ENCODE measurements around the gene IGFL1.
"Not testable (repeated sequence)": the region's sequence is repeated elsewhere in the genome, so short reads cannot be mapped to it uniquely, and the experiment has no call there.

Gene IGFL1

DNA sequence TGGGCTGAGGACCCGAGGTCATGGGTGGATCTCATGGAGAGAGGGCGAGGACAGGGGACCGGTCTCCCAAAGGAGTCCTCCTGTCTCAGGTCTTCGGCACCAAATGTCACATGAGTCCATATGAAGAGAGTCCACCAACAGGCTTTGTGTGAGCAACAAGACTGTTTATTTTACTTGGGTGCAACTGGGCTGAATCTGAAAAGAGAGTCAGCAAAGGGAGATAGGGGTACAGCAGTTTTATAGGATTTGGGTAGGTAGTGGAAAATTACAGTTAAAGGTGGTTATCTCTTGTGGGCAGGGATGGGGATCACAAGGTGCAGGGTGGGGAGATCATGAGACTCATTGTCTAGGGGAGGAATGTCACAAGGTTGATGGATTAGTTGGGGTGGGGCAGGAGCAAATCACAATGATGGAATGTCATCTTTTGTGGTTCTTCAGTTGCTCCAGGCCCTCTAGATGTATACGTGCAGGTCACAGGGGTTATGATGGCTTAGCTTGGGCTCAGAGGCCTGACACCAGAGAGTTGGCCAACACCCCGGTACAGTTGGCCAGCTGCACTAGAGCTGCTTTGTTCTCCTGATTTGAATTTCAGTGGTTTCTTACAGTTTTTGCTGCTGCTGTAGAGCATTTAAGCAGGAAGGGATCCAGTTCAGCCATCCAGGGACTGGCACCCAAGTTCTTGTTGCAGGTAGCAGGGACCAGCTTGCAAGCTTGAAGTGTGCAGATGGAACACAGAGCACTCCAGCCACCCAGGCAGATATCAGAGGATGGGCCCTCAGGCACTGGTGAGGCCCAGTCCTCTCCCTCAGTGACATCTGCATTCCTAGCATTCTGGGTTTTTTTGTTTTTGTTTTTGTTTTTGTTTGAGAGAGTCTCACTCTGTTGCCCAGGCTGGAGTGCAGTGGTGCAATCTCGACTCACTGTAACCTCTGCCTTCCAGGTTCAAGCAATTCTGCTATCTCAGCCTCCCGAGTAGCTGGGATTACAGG lies 26.4 kb upstream of the IGFL1 start:
- no peak for DNase-seq

DNA sequence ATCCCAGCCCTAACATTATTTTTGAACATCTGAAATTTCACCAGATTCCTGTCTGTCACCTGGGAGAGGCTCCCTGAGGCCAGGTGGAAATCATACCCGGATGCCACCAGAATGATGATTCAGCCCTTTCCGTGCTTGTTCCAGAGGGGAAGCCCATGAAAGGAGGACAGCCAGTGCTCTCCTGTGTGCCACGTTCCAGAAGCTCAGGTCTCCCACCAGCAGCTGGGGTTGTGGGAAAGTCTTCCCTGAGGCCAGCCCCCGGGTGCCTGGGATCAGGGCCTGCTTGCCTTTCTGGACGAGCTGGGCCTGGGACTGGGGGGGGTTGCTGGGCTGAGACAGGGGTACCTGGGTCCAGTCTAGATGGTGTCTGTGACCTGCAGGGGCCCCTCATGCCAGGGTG lies 25.5 kb upstream of the IGFL1 start:
- DNase-seq: no peak

DNA sequence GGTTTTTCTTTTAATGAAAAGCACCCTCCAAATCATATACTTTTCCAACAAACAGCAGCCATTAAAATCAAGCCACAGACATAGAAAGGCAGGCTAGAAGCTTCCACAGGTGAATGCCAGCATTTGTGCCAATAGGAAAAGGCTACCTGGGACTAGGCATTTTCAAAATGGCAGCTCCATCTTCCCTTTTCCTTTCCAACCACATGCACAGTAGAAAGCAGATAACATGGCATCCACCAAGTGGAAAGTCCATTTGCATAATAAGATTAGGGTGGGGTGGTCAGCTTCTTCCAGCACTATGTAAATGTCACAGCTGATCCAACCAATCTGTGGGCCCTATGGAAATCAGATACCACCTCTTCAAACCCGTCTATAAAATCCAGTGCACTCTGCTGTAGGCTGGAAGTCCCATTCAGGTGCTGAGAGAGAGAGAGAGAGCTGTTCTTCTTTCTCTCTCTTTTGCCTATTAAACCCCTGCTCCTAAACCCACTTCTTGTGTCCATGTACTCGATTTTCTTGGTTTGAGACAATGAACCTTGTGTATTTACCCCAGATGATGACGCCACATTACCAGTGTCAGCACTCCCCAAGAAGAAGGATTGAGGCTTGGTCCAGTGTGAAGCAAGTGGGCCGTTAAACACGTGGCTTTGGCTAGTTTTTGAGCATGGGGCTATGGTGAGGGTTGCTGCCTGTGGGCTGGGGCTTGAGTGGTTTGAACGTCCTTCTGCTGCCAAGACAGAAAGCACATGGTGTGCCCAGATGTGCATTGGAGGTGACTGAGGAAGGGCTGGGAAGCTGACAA lies 24.2 kb upstream of the IGFL1 start:
- DNase-seq: no peak

DNA sequence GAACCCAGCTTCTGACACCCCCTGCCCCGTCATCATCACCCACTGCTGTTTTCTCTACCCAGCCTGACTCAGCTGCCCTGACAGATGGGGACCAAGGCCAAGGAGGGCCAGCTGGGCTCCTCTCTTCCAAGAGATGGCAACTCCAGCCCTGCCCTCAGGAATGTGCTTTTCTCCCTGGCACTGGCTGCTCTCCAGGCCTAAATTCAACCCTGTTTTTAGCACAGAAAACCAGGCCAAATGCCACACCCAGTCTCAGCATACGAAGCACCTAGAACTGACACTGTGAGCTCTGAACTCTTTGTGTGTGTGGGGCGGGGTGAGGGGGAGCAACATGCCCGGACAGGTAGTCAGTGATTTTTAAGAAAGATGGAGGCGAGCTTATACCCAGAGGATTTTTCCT lies 23.4 kb upstream of the IGFL1 start:
- no peak for DNase-seq

DNA sequence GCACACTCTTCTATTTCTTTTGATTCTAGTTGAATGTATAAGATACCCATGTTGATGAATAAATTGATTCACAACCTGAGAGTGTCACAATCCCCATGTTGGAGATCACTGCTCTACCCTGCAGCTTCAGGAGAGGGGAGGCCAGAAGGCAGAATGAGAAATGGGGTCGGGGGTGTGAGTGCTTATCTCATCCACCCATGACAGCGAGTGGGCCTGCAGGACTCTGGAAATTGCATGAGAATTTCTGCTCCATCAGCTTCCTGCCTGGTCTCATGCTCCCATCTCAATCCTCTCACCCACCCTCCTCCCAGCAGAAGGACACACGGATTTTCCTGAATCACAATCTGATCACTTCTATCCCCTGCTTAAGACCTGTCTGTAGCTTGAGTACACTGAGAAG lies 22.9 kb upstream of the IGFL1 start:
- DNase-seq: no peak

DNA sequence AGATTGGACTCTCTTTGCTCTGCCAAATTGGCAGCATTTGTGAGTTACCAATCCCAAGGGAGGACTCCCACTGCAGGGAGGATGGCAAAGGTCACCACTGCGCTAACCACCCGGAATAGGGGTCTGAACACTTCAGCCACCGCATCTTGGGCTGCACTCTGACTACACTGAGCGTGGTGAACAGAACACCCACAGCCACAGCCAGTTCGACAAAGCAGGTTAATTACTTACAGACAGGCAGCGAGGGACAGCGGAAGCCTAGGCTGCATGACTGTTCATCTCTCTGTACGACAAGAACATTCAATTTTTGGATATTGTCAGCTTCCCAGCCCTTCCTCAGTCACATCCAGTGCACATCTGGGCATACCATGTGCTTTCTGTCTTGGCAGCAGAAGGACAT lies 21.7 kb upstream of the IGFL1 start:
- not testable (repeated sequence) for DNase-seq

DNA sequence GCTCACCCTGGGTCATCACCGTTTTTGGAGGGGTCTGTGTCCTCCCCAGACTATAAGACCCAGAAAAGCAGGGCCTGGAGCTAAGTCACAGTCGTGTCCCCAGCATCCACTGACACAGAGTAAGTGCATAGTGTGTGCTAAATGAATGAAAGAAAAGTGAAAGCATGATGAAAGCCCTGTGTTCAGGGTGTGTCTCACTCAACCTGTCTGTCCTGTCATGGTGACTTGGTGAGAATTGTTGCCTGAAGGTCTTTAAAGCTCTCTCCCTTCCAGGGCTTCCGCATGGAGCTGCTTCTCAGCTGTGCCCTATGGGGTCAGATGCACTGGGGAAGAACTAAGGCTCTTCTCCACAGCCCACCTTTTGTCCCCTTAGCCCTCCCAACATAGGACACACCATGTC lies 20.5 kb upstream of the IGFL1 start:
- no peak for DNase-seq

DNA sequence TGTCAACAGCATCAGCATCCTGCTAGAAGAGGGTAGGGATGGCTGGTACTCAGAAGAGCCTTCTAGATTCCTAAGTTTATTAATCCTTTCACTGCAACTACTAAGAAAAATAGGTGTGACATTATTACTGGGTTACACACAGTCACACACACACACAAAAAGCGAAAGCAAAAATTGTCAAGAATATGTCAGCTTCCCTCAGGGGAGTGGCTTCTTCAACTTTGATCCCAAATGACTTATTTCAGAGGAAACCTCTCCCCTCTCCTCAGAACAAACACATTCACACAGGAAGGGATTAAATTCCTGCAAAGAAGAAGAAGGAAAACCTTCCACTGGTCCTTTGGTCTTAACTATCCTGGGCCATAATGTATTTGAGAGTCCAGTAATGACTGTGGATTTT lies 20.1 kb upstream of the IGFL1 start:
- DNase-seq: no peak

DNA sequence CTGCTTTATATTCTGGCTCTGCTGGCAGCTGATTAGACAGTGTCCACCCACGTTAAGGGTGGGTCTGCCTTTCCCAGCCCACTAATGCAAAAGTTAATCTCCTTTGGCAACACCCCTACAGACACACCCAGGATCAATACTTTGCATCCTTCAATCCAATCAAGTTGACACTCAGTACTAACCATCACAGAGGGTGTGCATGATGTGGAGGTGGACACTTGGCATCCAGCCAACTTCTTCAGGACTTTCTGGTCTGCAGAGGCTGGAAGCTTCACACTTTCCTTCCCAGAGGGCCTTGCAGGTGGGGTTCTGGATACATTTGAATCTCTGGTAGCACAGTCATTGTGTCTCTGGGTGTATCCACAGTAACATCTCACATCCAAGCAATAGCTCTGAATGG lies 18.9 kb upstream of the IGFL1 start:
- no peak for DNase-seq

DNA sequence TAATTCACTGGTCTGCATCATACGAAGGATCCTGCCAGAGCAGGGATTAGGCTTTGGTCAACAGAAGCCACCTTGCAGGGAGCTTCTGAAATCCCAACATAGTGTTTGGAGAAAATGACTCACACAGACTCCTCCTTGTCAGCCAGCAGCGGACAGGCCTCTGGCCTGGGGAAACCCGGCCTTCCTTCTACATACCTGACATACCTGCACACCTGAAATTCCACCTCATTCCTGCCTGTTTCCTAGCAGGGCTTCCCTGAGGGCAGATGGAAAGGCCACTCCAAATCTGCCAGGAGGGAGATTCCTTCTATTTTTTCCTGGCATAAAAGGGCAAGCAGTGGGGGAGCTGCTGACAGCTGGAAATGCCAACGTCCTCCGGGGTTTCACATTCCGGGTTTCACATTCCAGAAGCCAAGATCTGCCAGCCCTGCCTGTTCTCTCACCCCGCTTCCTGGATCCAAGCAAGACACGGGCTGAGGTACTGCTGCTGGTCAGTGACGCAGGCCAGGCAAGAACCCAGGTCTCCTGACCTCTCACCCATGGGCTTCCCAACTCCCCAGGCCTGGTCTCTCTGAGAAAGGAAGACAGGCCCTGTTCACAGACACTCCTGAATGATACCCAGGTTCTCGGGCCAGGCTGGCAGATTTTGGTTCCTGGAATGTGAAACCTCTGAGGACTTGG lies 18.2 kb upstream of the IGFL1 start:
- DNase-seq: no peak

DNA sequence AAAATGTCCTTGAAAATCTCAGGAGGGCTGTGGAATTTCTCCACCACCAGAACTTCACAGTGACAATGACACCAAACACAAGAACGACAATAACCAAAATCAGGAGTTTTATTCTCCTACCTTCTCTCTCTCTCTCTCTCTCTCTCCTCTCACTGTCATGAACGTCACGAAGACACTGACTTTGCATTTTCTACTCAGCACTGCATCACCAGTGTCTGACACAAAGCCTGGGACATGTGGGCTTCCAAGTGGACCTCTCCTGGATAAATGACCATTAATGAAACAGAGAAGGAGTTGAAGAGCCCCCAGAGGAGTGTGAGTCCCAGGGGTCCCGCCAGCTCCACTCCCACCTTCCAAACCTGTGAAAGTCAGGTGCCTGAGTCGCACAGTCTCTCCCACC lies 16.9 kb upstream of the IGFL1 start:
- not testable (repeated sequence) for DNase-seq

DNA sequence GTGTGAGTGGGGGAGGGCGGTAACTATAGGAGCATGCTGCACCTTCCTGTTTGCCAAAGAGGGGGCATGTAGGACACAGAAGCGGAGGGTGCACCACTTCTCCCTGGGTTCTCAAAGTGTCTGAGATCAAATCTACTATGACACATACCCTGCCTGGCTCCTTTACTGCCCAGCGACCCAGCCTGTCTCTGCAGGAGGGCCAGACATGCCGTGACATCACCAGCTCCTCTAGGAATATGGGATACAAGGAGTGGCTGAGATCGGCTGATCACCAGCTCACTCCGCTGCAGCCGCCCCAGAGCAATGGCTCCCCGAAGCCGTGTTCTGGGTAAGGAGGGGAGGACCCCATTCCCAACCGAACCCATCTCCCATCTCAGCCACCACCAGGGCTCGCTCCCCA lies 16.4 kb upstream of the IGFL1 start:
- no peak for DNase-seq

DNA sequence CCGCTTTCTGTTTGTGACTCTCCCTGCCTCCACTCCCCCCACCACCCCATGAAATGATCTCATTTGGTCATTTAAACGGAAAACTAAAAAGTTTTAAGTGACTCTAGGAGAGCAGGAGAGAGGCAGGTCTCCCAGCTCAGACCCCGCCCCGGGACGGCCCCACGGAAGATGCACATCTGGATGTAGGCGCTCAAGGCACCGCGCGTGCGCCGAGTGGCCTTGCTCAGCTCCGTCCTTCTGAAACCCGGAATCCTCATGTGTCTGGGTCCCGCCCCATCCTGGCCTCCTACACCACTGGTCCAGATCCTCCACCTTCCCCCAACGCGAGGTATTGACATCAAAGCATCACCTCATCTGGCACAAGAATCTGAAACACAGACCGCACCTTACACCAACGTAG lies 15.7 kb upstream of the IGFL1 start:
- DNase-seq: no peak

DNA sequence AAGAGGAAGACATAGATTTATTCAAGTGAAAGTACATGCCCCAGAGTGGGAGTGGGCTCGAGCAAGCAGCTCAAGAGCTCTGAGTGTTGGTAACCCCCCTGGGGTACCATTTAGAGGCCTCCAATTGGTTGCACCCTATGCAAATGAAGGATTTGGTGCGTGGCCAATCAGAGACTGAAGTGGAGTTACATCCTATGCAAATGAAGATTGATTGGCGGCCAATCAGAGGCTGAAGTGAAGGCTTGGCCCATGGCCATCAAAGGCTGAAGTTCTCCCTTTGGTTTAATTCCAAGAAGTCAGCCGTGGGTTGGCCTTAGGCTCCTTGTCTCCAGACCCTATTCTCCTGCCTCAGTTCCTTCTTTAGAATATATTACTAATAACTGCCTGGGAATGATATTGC lies 12.9 kb upstream of the IGFL1 start:
- no peak for DNase-seq

DNA sequence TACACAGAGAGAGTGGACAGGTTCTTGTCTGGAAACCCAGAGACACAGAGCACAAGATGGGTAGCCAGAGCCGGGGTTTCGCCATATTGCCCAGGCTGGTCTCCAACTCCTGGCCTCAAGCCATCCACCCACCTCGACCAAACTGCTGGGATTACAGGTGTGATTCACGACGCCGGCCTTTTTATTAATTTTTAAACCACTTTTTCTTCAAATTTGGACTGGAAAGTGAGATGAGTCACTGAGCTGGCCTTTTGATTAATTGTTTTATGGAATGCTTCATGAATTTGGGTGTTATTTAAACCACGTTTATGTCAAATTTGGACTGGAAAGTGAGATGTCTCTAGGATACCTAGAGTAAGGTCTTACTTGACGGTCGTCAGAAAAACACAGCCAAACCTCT lies 12.1 kb upstream of the IGFL1 start:
- DNase-seq: no peak

DNA sequence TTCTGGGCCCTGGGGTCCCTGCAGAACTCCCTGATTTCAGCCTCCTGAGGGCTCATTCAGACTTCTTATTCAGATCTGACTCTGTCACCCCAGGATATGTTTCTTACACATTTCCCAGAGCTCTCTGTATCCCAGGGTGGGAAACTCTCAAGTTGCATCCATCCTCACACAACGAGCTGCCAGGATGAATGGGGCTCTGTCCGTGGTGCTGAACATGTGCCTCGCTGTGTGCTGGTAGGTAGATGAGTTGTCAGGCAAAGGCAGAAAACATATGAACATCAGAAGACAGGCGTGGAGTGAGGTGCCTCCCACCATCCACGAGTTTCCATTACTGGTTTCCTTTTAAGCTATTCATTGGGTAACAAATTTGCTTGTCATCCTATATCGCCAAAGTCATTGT lies 11.4 kb upstream of the IGFL1 start:
- peak; percentile 80 for DNase-seq

DNA sequence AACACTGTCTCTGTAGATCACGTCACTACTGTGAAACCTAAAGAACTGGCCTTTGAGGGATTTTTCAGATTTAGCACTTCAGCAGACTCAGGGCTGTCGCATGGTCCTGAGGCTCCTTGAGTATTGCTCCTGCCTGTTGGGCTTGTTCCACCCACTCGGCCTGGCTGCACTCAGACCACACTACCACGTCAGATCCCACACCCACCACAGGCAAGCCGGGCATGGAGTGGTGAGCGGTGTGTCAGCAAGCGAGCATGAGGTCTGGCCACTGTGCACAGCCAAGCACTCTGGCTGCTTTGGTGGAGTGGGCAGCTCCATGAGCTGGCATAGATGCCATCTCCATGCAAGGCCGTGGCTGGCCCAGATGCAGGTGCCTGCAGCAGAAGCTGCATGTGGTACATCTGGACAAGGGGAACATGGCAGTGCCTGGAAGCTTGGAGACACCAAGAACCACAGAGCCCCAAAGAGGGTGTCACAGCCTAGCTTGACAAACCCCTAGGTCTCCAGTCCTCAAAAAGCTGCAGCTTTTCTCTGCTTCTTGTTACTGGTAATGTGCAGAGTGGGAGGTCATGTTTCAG lies 9.4 kb upstream of the IGFL1 start:
- no peak for DNase-seq

DNA sequence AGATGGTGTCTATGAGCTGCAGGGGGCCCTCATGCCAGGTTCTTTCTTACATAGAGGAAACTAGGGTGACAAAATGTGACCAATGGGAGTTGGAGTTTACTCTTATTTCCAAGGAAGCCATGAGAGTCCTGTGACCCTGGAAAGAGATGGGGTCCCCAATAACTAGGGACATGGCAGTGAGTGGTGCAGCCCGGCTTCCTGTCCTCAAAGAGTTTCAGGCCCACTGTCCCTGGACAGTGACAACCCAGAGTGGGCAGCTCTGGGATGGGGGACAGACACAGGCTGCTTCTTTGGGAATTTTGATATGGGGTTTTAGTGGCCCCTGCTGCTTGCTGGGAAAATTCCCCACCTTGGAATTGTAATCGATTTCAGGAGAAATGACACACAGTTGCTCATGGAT lies 8.4 kb upstream of the IGFL1 start:
- DNase-seq: no peak

DNA sequence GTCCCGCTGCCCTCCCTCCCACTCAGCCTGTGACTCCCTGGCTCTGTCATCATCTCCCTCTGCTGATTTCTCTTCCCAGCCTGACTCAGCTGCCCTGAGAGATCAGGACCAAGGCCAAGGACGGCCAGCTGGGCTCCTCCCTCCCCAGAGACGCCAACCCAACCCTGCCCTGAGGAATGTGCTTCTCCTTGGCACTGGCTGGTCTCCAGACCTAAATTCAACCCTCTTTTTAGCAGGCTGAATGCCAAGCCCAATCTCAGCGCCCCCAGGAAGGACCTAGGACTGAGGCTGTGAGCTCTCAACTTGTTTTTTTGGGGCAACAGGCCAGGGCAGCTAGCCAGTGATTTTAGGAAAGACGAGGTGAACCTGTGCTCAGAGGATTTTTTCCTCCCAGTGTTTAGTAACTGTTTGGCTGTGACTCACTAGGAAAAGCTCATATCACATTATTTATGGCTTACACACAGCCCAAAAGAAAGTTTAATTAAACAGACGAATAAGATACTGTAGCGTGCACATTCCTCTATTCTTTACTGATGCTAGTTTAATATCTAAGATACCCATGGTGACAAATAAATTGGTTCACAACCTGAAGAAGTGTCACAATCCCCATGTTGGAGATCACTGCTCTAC lies 7.4 kb upstream of the IGFL1 start:
- DNase-seq: peak; percentile 36

DNA sequence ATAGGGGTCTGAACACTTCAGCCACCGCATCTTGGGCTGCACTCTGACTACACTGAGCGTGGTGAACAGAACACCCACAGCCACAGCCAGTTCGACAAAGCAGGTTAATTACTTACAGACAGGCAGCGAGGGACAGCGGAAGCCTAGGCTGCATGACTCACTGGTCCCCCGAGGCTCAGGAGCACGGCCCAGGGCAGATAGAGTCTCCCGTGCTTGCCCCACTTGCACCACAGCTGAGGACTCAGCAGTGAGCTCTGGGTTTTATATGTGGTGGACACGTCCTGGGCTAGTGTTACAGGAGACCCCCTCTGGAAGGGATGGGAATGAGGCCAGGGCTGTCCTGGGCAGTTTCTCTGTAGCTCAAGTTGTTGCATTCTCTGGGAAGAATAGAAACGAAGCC lies 5.8 kb upstream of the IGFL1 start:
- DNase-seq: not testable (repeated sequence)

DNA sequence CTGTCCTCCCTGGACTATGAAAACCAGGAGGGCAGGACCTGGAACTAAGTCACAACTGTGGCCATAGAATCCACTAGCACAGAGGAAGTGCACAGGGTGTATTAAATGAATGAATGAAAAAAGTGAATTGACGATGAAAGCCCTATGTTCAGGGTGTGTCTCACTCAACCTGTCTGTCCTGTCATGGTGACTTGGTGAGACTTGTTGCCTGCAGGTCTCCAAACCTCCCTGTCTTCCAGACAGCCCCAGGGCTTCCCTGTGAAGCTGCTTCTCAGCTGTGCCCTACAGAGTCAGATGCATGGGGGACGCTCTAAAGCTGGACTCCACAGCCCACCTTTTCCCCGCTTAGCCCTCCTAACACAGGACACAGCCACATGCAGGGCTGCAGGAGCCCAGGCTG lies 4.8 kb upstream of the IGFL1 start:
- DNase-seq: no peak

DNA sequence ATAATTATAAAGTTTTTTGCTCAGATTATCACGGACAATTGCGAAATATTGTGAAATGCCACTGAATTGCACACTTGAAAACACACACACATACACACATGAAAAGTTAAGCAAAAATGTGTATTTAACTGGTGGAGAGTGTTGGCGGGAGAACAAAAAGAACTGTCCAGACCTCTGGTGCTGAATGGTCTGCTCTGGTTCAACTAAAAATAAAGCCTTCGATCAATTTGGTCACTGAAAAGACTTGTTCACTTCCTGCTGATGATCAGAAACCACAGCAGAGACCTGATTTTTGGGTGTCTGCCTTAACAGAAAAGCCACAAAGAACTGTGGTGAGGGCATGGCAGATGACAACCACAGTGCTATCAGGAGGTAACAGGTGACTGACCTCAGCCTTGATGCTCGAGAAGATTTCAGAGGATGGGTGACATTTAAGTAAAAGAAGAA lies 4.0 kb upstream of the IGFL1 start:
- DNase-seq: peak; percentile 58
